Measurements from ENCODE around the gene FAM200B.

The FAM200B gene

GRCh38 chr4:15681372-15682241 is at the start of gene FAM200B:
Gene FAM200B, plus strand, starts transcription at chr4:15681827. Its CDS starts 5,151 bp downstream, at chr4:15686978.
- DNase-seq = peak; percentile 100

- no peak for DNase-seq
Observed at GRCh38 chr4:15636818-15637217, 44.8 kb upstream of the FAM200B start.

GRCh38 chr4:15638418-15638817 is 43.2 kb upstream of the FAM200B start:
- DNase-seq = no peak

- DNase-seq = no peak
Observed at GRCh38 chr4:15648600-15648999, 33.0 kb upstream of the FAM200B start.

GRCh38 chr4:15649914-15650545 is 31.6 kb upstream of the FAM200B start:
- peak; percentile 51 to 54 for DNase-seq

- no peak for DNase-seq
Observed at GRCh38 chr4:15651676-15652075, 30.0 kb upstream of the FAM200B start.

- no peak for DNase-seq
Observed at GRCh38 chr4:15652191-15652590, 29.4 kb upstream of the FAM200B start.

GRCh38 chr4:15652841-15653240 is 28.8 kb upstream of the FAM200B start:
- DNase-seq = no peak

- no peak for DNase-seq
Observed at GRCh38 chr4:15653420-15653819, 28.2 kb upstream of the FAM200B start.

GRCh38 chr4:15653864-15654592 is 27.6 kb upstream of the FAM200B start:
- no peak for DNase-seq

- DNase-seq = peak; percentile 64 to 69
Observed at GRCh38 chr4:15654593-15655222, 26.9 kb upstream of the FAM200B start.

- DNase-seq = peak; percentile 85 to 89
Observed at GRCh38 chr4:15655223-15656037, 26.2 kb upstream of the FAM200B start, which contains the start of gene FBXL5. Gene FBXL5, minus strand, starts transcription at chr4:15655357. Its CDS starts 70 bp downstream, at chr4:15655287.

GRCh38 chr4:15656038-15656470 is 25.6 kb upstream of the FAM200B start:
- DNase-seq = no peak

- no peak for DNase-seq
Observed at GRCh38 chr4:15657366-15657765, 24.3 kb upstream of the FAM200B start.

GRCh38 chr4:15658136-15658770 is 23.4 kb upstream of the FAM200B start:
- DNase-seq = no peak

- DNase-seq = no peak
Observed at GRCh38 chr4:15658781-15659180, 22.8 kb upstream of the FAM200B start.

GRCh38 chr4:15659768-15660570 is 21.7 kb upstream of the FAM200B start:
- DNase-seq = no peak

- DNase-seq = no peak
Observed at GRCh38 chr4:15665753-15666365, 15.8 kb upstream of the FAM200B start.

- no peak for DNase-seq
Observed at GRCh38 chr4:15667006-15667405, 14.6 kb upstream of the FAM200B start.

Data from activated T-cell treated with anti-CD3 and anti-CD28 coated beads, Interleukin-2, amount 50 U/mL, for 48 hours (primary cell).